Measurements from ENCODE around the gene LSP1.

The LSP1 gene

GRCh38 chr11:1838077-1838425, 14.8 kb upstream of the LSP1 start:
- ATAC-seq = no peak; the same call in 2 of the 3 replicates

DNA sequence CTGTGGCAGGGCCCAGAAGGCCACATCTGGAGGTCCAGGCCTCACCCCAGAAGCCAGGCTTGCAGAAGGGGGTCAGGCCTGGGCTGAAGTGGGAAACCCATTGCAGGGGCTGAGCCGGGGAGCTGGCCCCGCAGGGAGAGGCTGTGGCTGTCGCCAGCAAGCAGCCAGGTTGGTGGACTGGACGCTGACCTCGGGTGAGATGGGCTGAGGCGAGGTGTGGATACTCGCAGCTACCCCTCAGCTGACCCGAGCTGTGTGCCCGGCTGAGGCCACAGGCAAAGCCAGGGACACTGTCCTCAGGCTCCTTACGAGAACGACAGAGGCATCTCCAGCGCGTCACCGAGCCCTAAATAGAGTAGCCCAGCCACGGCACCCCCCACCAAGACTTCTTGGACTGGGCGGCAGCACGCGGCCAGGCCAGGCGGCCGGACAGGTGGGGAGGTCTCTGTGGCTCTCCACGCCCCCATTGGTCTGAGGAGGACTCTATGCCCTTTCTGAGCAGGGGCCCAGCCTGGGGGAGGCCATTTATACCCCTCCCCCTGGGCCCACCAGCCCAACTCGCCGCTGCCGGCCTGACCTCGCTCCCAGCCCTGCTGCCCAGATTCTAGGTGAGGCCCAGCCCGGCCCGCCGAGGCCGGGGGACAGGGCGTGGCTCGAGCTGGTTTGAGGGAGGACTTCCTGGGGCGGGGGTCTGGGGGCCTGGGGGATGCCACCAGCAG, 14.3 kb upstream of the LSP1 start, which contains the start of gene TNNI2:
TNNI2 (plus strand) TSS at position 556 of the 719 bp plus-strand sequence. CDS start 716 bp downstream, outside the sequence.
- TF ChIP-seq ZC3H10 (CRISPR knock-in tag; IDR thresholded peaks at IDR 0.05) = no peak
- TF ChIP-seq, protein P1, sequence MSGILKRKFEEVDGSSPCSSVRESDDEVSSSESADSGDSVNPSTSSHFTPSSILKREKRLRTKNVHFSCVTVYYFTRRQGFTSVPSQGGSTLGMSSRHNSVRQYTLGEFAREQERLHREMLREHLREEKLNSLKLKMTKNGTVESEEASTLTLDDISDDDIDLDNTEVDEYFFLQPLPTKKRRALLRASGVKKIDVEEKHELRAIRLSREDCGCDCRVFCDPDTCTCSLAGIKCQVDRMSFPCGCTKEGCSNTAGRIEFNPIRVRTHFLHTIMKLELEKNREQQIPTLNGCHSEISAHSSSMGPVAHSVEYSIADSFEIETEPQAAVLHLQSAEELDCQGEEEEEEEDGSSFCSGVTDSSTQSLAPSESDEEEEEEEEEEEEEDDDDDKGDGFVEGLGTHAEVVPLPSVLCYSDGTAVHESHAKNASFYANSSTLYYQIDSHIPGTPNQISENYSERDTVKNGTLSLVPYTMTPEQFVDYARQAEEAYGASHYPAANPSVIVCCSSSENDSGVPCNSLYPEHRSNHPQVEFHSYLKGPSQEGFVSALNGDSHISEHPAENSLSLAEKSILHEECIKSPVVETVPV (CRISPR knock-in tag; IDR thresholded peaks at IDR 0.05) = no peak
- no peak for TF ChIP-seq GLIS3 (CRISPR knock-in tag; IDR thresholded peaks at IDR 0.05)
- TF ChIP-seq RARB (CRISPR knock-in tag; IDR thresholded peaks at IDR 0.05) = no peak
- TF ChIP-seq BACH2 (CRISPR knock-in tag; IDR thresholded peaks at IDR 0.05; ENCODE audit: borderline replicate concordance) = no peak
- TF ChIP-seq ZFP30 (CRISPR knock-in tag; IDR thresholded peaks at IDR 0.05) = no peak
- TF ChIP-seq ZNF8 (CRISPR knock-in tag; IDR thresholded peaks at IDR 0.05) = no peak
- TF ChIP-seq TSHZ2 (CRISPR knock-in tag; IDR thresholded peaks at IDR 0.05) = no peak
- no peak for TF ChIP-seq OSR1 (CRISPR knock-in tag; IDR thresholded peaks at IDR 0.05)
- TF ChIP-seq ESRRG (CRISPR knock-in tag; IDR thresholded peaks at IDR 0.05) = no peak
- TF ChIP-seq PPARA (CRISPR knock-in tag; IDR thresholded peaks at IDR 0.05; ENCODE audit: borderline replicate concordance) = no peak
- no peak for TF ChIP-seq ZNF70 (CRISPR knock-in tag; IDR thresholded peaks at IDR 0.05)
- no peak for TF ChIP-seq POU6F1 (CRISPR knock-in tag; IDR thresholded peaks at IDR 0.05; ENCODE audit: borderline replicate concordance, low read depth)
- no peak for TF ChIP-seq PATZ1 (CRISPR knock-in tag; IDR thresholded peaks at IDR 0.05; ENCODE audit: borderline replicate concordance)
- no peak for TF ChIP-seq TCF4 (CRISPR knock-in tag; IDR thresholded peaks at IDR 0.05; ENCODE audit: borderline replicate concordance)
- TF ChIP-seq ARNTL (CRISPR knock-in tag; IDR thresholded peaks at IDR 0.05; ENCODE audit: borderline replicate concordance, low read depth) = no peak
- TF ChIP-seq ZFP3 (CRISPR knock-in tag; IDR thresholded peaks at IDR 0.05) = no peak
- TF ChIP-seq ISL1 (CRISPR knock-in tag; IDR thresholded peaks at IDR 0.05) = no peak
- TF ChIP-seq, protein P2, sequence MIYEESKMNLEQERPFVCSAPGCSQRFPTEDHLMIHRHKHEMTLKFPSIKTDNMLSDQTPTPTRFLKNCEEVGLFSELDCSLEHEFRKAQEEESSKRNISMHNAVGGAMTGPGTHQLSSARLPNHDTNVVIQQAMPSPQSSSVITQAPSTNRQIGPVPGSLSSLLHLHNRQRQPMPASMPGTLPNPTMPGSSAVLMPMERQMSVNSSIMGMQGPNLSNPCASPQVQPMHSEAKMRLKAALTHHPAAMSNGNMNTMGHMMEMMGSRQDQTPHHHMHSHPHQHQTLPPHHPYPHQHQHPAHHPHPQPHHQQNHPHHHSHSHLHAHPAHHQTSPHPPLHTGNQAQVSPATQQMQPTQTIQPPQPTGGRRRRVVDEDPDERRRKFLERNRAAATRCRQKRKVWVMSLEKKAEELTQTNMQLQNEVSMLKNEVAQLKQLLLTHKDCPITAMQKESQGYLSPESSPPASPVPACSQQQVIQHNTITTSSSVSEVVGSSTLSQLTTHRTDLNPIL (CRISPR knock-in tag; IDR thresholded peaks at IDR 0.05; ENCODE audit: low read depth) = no peak
- TF ChIP-seq TOX (CRISPR knock-in tag; IDR thresholded peaks at IDR 0.05; ENCODE audit: borderline replicate concordance) = no peak
- ATAC-seq = no peak; the same call in 2 of the 3 replicates

More at GRCh38 chr11:1838077-1838425, 14.8 kb upstream of the LSP1 start:
- TF ChIP-seq ZNF8 (CRISPR knock-in tag; IDR thresholded peaks at IDR 0.05) (no peak), ISL1 (CRISPR knock-in tag; IDR thresholded peaks at IDR 0.05) (no peak)

Measured in SK-N-SH treated with all-trans-retinoic acid at 6 μM for 48 hours (cell line).